ENCODE data around the gene POLD3.

- TF ChIP-seq POLR2A (IDR thresholded peaks at IDR 0.05; ENCODE audit: borderline replicate concordance, extremely low read depth, insufficient read depth, insufficient read length) (no peak), RAD21 (IDR thresholded peaks at IDR 0.05; ENCODE audit: low read depth) (no peak), CTCF (IDR thresholded peaks at IDR 0.05 in 2 of 3, conservative IDR thresholded peaks at IDR 0.05 in 1 of 3; ENCODE audit: borderline replicate concordance in 1 of 3, insufficient read depth in 1 of 3, low read depth in 2 of 3, low read length in 2 of 3) (no peak), ZFX (IDR thresholded peaks at IDR 0.05) (no peak), CBX3 (IDR thresholded peaks at IDR 0.05; ENCODE audit: low read depth) (no peak), POLR2AphosphoS5 (IDR thresholded peaks at IDR 0.05; ENCODE audit: low read depth, low read length) (no peak), MAX (IDR thresholded peaks at IDR 0.05) (no peak), TCF7L2 (IDR thresholded peaks at IDR 0.05; ENCODE audit: borderline replicate concordance, extremely low read depth, insufficient read depth, insufficient read length) (no peak), EZH2 (IDR thresholded peaks at IDR 0.05) (no peak)
These were observed 16.4 kb upstream of the POLD3 start for GRCh38 chr11:74575999-74576398.
